ENCODE data around the gene SLC39A9. TPM values are rescaled to one million over a fixed set of nuclear protein-coding genes. Genes with fewer than 3 reads are reported as not detected.

SLC39A9 gene
- total RNA-seq, 1 donor from 2014 or later = 17.2 TPM

- Histone ChIP-seq H3K4me3 (no peak overlapping the region), H3K4me1 (peaks cover 15% of the 10 kb centered on the region), H3K9me3 (replicated peaks) (no peaks in the 10 kb centered on the region), H3K36me3 (no peaks in the 10 kb centered on the region), H3K27me3 (ENCODE audit: low read depth) (peaks cover under 1% of the 10 kb centered on the region), H3K27ac (replicated peaks) (peak overlapping the region; percentile 64)
- DNase-seq = no peak
- no peak for TF ChIP-seq CTCF (IDR thresholded peaks at IDR 0.05; ENCODE audit: borderline replicate concordance)
- intact Hi-C loops (cut with micrococcal nuclease) = no loop called here
These were observed 102.2 kb downstream of the SLC39A9 start for GRCh38 chr14:69500736-69501135.

GRCh38 chr14:69501423-69501838, 102.9 kb downstream of the SLC39A9 start:
- intact Hi-C loops (cut with micrococcal nuclease) = no loop called here
- Histone ChIP-seq H3K9me3 (replicated peaks) (no peaks in the 10 kb centered on the region), H3K36me3 (no peaks in the 10 kb centered on the region), H3K27me3 (ENCODE audit: low read depth) (no peaks in the 10 kb centered on the region), H3K4me3 (no peak overlapping the region), H3K27ac (replicated peaks) (peak overlapping the region; percentile 64), H3K4me1 (peaks cover 15% of the 10 kb centered on the region)
- TF ChIP-seq CTCF (IDR thresholded peaks at IDR 0.05; ENCODE audit: borderline replicate concordance) = no peak
- peak; percentile 72 for DNase-seq

- intact Hi-C loops (cut with micrococcal nuclease) = no loop called here
- Histone ChIP-seq H3K4me1 (peaks cover 15% of the 10 kb centered on the region), H3K9me3 (replicated peaks) (no peaks in the 10 kb centered on the region), H3K36me3 (no peaks in the 10 kb centered on the region), H3K27me3 (ENCODE audit: low read depth) (no peaks in the 10 kb centered on the region), H3K4me3 (no peak overlapping the region), H3K27ac (replicated peaks) (no peak overlapping the region)
- no peak for DNase-seq
- TF ChIP-seq CTCF (IDR thresholded peaks at IDR 0.05; ENCODE audit: borderline replicate concordance) = no peak
These were observed 106.3 kb downstream of the SLC39A9 start for GRCh38 chr14:69504775-69505174.

GRCh38 chr14:69505338-69506240, 107.1 kb downstream of the SLC39A9 start:
- no peak for TF ChIP-seq CTCF (IDR thresholded peaks at IDR 0.05; ENCODE audit: borderline replicate concordance)
- Histone ChIP-seq H3K27me3 (ENCODE audit: low read depth) (no peaks in the 10 kb centered on the region), H3K9me3 (replicated peaks) (no peaks in the 10 kb centered on the region), H3K27ac (replicated peaks) (no peak overlapping the region), H3K36me3 (no peaks in the 10 kb centered on the region), H3K4me1 (peaks cover 15% of the 10 kb centered on the region), H3K4me3 (no peak overlapping the region)
- DNase-seq = no peak
- intact Hi-C loops (cut with micrococcal nuclease) = no loop called here

- H3K9me3 ChIP-seq (replicated peaks) = no peaks in the 10 kb centered on the region
- H3K4me1 ChIP-seq = peaks cover 9% of the 10 kb centered on the region
- H3K36me3 ChIP-seq = no peaks in the 10 kb centered on the region
- no peak overlapping the region for H3K27ac ChIP-seq (replicated peaks)
- no peak for TF ChIP-seq CTCF (IDR thresholded peaks at IDR 0.05; ENCODE audit: borderline replicate concordance)
- intact Hi-C loops (cut with micrococcal nuclease) = no loop called here
- no peaks in the 10 kb centered on the region for H3K27me3 ChIP-seq (ENCODE audit: low read depth)
- no peak overlapping the region for H3K4me3 ChIP-seq
- no peak for DNase-seq
These were observed 107.7 kb downstream of the SLC39A9 start for GRCh38 chr14:69506241-69506595.

Other genes starting within 250 kb of the SLC39A9 start
- 57.8 TPM for gene DCAF5, start 245.6 kb upstream of the SLC39A9 start, total RNA-seq
- gene EXD2, start 207.2 kb upstream of the SLC39A9 start, total RNA-seq = 16.5 TPM
- 70.5 TPM for gene GALNT16, start 138.5 kb upstream of the SLC39A9 start, total RNA-seq
- gene ERH, start 393 bp upstream of the SLC39A9 start, total RNA-seq = 105 TPM
- gene PLEKHD1, start 86.0 kb downstream of the SLC39A9 start, total RNA-seq = 0.14 TPM
- not detected for gene CCDC177, start 176.2 kb downstream of the SLC39A9 start, total RNA-seq
- gene SUSD6, start 212.9 kb downstream of the SLC39A9 start, total RNA-seq = 23.9 TPM